ENCODE data around the gene FGD2.
A peak's percentile ranks its signal among the peaks of the same experiment; 100 is the strongest.

The FGD2 gene

GRCh38 chr6:37068356-37069270, 63.2 kb downstream of the FGD2 start:
- peak; percentile 23 for DNase-seq

- no peak for DNase-seq
These were observed 64.2 kb downstream of the FGD2 start for GRCh38 chr6:37069639-37070038.

GRCh38 chr6:37072526-37072925, 67.1 kb downstream of the FGD2 start:
- no peak for DNase-seq

- no peak for DNase-seq
These were observed 68.8 kb downstream of the FGD2 start for GRCh38 chr6:37074053-37074827.

GRCh38 chr6:37077191-37077904, 71.9 kb downstream of the FGD2 start:
- no peak for DNase-seq

GRCh38 chr6:37077905-37078296, 72.4 kb downstream of the FGD2 start:
- no peak for DNase-seq

All from NCI-H345 (cell line).